NAMALWA (cell line): ENCODE results near the gene RNF123.
"Not testable (repeated sequence)": the region's sequence is repeated elsewhere in the genome, so short reads cannot be mapped to it uniquely, and the experiment has no call there.

Source experiments
- DNase-seq: peaks from one replicate; pipeline ENCODE4 v3.0.0-alpha.2; 2015; ENCODE audit warnings: low spot score

Gene RNF123

GRCh38 chr3:49720855-49721595 is 31.7 kb downstream of the RNF123 start:
- DNase-seq, result no peak

DNA sequence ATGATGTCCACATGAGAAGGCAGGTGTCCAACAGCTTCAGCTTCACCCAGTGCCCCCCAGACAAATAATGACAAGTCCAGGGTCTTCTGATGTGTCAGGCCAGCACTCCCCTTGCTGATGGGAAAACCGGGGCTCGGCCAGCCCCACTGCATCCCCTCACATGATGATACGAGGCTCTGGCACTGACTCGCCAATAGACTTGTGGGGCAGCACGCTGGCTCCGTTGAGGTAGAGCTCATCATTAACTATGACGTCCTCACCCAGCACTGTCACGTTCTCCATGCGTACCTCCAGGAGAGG is 32.2 kb downstream of the RNF123 start:
- DNase-seq, result no peak

- DNase-seq, result no peak
Observed at GRCh38 chr3:49721896-49722781, 32.8 kb downstream of the RNF123 start.

GRCh38 chr3:49722896-49723295 is 33.5 kb downstream of the RNF123 start:
- DNase-seq, result no peak

DNA sequence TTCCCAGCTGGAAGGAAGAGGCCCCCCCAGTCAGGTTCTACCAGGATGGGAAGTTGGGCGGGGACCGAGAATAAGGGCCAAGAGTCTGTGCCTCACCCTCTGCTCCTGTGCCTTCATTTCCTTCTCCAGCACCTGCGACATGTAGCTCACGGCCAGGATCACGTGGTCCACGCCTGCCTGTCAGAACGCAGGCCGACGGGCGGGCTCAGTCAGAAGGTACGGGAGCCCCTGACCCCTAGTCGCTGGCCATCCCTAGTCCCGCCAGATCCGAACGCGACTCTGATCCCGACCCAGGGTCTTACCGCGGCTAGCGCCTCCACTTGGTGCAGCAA is 33.9 kb downstream of the RNF123 start:
- peak; percentile 69 for DNase-seq

DNA sequence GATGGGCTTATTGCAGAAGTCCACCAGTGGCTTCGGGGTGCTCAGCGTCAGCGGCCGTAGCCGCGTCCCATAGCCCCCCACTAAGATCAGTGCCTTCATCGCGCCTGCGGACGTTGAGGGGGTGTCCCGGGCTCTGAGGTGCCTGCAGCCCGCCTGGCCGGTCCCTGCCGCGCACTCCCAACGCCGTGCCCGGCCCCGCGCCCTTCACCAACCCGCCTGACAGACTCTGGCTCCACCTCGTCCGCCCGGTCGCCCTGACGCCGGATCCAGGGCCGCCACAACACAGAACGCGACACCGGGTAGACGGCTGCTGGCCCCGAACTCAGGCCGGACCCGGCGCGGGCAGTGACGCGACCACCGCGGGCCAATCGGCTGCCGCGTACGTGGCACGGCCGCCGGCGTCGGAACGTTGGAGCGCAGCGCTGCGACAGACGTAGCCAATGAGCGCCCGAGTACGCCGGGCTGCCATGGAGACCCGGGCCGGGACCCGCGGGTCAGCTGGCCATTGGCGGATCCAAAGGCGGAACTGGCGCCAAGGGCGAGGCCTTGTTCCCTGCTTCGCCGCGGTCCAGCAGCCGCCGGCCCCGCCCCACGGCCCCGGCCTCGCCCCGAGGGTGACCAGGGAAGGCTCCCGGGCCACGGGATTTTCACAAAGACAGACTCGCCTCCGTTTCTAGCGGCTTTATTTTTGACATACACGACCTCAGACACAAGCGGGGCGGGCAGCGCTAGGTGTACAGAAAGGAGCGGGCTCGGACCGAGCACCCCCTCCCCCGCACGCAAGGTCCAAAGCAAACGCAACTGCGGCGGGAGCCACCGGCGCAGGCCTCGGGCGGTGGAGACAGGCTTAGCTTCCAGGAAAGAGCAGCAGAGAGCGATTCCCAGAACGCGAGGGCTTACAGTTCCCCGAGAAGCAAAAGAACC is 34.5 kb downstream of the RNF123 start, which contains the start of gene GMPPB:
Gene GMPPB, minus strand, starts transcription at position 324 of the 924 bp plus-strand sequence. Its CDS starts 225 bp downstream, at position 99.
- peak; percentile 92 for DNase-seq

DNA sequence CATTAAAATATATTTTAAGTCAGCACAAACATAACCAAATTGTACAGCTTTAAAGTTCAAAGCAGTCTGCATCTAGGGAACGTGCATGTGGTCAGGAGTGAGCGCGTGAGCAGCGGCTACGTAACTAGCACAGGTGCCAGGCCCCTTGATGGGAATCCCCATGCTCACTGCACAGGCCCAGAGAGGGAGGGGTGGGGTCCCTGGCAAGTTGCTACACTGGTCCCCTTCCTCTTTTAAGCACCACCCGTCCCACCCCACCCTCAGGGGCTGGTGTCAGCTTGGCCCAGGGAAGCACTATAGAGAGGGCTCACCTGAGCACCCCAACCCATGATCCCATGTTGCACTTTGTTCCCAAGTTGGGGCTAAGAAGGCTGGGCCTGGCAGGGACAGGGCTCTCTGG is 35.2 kb downstream of the RNF123 start:
- peak; percentile 70 for DNase-seq

- no peak for DNase-seq
Observed at GRCh38 chr3:49725906-49726681, 36.7 kb downstream of the RNF123 start.

GRCh38 chr3:49727154-49727923 is 38.0 kb downstream of the RNF123 start:
- DNase-seq, result no peak

- DNase-seq, result no peak
Observed at GRCh38 chr3:49727924-49728361, 38.6 kb downstream of the RNF123 start.

GRCh38 chr3:49729966-49730609 is 40.7 kb downstream of the RNF123 start:
- DNase-seq, result no peak

DNA sequence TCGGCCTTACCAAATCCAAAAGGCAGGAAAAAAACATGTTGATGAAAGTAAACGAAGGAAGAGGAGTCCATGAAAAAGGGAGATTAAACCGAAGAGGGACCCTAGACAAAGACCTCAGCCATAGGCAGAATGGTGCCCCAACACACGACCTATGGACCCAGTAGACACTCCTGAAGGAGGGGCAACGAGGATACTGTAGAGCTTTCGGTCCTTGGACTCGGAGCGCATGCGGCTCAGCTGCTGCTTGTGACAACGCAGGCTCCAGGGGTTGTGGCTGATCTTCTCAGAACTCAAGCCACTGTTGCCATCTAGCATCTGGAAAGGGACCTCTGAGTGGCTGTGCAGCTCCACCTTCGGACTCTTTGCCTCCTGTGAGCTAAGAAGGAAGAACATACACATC is 43.2 kb downstream of the RNF123 start:
- DNase-seq, result no peak

GRCh38 chr3:49733551-49733950 is 44.2 kb downstream of the RNF123 start:
- DNase-seq, result no peak

DNA sequence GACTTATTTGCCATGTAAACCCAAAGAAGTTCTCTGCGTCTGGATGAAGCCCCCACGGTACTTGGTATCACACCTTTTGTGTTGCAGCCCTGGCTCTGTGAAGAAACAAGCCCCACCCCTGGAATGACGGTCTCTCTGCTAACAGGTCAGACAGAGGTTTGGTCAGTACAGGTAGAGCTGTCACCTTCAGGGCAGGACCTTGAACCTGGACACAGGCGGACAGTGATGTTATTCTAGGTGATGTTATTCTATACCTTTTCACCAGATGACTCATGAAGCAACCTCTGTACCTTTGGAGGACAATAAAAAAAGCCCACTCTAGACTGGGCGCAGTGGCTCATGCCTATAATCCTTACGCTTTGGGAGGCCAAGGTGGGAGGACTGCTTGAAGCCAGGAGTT is 45.4 kb downstream of the RNF123 start:
- no peak for DNase-seq

DNA sequence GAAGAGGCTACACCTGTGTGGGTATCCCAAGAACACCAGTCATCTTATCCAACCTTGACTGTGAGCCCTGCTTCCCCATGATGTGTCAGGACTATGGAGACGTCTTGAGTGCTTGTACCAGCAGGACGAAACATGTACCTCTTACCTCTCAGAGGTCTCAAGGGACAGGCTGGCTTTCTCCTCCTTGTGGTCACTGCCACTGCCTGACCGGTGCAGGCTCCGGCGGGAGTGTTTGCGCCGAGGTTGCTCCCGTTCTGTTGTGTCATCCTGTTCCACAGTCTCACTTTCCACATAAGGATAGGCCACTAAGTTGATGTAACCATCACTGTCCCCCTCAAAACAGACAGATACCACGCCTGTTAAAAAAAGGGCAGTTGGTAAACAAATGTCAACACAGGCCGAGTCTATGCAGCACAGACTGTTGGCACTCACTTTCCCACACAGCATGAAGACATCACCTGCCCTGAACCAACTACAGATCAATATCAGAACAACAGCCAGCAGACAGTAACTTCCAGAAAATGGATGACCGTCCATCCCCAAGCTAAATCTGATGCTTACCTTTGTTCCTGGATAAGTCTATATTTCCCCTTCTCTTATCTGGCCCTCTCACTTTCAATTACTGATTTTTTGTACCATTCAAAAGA is 48.8 kb downstream of the RNF123 start:
- DNase-seq, result no peak

DNA sequence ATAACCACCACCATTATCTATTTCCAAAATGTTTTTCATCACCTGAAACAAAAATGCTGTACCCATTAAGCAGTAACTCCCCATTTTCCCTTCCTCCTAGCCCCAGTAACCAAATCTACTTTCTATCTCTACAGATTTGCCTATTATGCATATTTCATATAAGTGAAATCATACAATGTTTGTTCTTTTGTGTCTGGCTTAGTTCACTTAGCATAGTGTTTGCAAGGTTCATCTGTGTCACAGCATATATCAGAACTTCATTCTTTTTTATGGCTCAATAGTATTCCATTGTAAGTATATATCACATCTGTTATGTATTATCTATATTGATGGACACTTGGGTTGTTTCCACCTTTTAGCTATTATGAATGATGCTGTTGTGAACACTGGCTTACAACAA is 51.1 kb downstream of the RNF123 start:
- no peak for DNase-seq

DNA sequence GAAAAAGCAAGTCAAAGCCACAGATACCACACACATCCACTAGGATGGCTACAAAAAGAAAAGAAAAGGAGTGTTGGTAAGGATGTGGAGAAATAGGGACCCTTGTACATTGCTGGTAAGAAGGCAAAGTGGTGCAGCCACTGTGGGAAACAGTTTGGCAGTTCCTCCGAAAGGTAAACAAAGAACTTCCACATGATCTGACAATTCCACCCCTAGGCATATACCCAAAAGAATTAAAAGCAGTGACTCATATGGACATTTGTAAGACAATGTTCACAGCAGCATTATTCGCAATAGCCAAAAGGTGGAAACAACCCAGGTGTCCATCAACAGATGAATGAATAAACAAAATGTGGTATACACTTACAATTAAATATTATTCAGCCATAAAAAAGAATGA is 56.6 kb downstream of the RNF123 start:
- no peak for DNase-seq

DNA sequence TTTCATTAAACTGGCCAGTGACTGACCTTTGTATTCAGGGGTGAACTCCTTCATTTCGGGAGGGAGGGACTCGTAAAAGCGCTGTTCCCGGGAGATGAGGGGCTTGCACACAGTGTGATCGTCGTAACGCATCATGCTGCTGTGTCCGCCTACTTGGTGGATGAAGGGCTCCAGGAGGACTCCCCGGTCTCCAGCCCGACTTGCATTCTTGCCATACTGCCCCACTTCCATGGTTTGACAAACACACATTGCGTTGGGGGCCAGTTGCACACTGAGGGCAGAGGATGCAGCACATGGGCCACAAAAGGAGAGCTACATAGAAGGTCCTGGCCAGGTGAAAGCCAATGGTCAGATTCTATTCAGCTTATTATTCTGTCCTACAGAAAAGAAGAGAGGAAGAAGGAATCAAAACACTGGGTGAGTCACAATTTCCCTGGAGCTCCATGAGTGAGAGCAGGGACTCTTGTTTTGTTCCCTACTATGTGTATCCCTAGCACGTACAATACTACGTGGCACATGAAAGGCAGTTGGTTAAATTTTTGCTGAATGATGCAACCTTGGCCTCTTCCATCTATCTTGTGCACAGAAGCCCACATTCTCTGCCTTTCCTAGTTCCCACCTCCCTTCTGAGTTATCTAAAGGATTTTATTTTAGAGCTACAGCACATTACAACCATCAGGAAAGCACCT is 58.6 kb downstream of the RNF123 start:
- no peak for DNase-seq

GRCh38 chr3:49748874-49749273 is 59.5 kb downstream of the RNF123 start:
- not testable (repeated sequence) for DNase-seq
